ENCODE data around the gene PIP5K1B. TPM values are rescaled to one million over a fixed set of nuclear protein-coding genes. Genes with fewer than 3 reads are reported as not detected.

PIP5K1B gene
- polyA plus RNA-seq, 1 donor (not counting 4 experiments of a cell fraction or from before 2014, with no cell fraction given): not detected

DNA sequence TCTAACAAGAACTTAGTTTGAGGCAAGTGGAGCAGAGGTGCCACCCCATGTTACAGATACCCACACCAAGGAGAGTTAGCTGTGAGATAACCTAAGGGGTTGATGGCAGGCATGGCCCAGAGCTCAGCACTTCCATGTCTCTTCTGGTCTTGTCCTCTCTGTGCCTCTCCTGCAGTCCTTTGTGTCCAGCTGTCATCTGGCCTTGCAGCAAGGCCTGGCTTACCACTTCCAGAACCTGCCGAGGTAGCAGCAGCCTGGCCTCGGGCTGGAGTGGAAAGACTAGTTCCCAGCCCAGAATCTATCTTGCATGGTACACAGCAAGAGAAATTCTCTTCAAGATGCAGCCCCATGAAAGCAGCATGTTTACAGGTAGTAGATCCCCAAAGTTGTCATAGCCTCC lies 41.5 kb downstream of the PIP5K1B start:
- Histone ChIP-seq H3K4me1 (ENCODE audit: control insufficient read depth, extremely low read depth, insufficient read depth, low read length) (peaks cover 4% of the 10 kb centered on the region), H4K20me1 (ENCODE audit: control insufficient read depth, extremely low read depth, insufficient read depth, low read length) (no peaks in the 10 kb centered on the region), H3K36me3 (ENCODE audit: control insufficient read depth in 2 of 2, extremely low read depth in 1 of 2, insufficient read depth in 2 of 2, low read length in 2 of 2) (no peaks in the 10 kb centered on the region), H3K79me2 (ENCODE audit: control insufficient read depth, insufficient read depth, low read length) (no peaks in the 10 kb centered on the region), H3K9ac (ENCODE audit: control insufficient read depth, extremely low read depth, insufficient read depth, low read length) (no peak overlapping the region), H3K4me3 (ENCODE audit: control insufficient read depth in 2 of 3, extremely low read depth in 1 of 3, insufficient read depth in 2 of 3, low read depth in 1 of 3, low read length in 3 of 3) (no peak overlapping the region), H3K9me1 (ENCODE audit: control insufficient read depth, extremely low read depth, insufficient read depth, low read length) (no peaks in the 10 kb centered on the region), H3K9me3 (ENCODE audit: control insufficient read depth, low read depth, low read length) (no peaks in the 10 kb centered on the region), H3K27me3 (ENCODE audit: control insufficient read depth, extremely low read depth, insufficient read depth, low read length) (no peaks in the 10 kb centered on the region), H3K27ac (ENCODE audit: control insufficient read depth, insufficient read depth, low read length) (no peak overlapping the region), H2AFZ (ENCODE audit: control insufficient read depth, low read length) (peak overlapping the region; percentile 2), H3K4me2 (ENCODE audit: control insufficient read depth, extremely low read depth, insufficient read depth, low read depth, low read length) (peak overlapping the region; percentile 47)
- dilution Hi-C loops (cut with MboI; ENCODE audit: extremely low pct_ligation_motif_present, low sequenced_read_pairs): no loop called here
- TF ChIP-seq, protein P1, sequence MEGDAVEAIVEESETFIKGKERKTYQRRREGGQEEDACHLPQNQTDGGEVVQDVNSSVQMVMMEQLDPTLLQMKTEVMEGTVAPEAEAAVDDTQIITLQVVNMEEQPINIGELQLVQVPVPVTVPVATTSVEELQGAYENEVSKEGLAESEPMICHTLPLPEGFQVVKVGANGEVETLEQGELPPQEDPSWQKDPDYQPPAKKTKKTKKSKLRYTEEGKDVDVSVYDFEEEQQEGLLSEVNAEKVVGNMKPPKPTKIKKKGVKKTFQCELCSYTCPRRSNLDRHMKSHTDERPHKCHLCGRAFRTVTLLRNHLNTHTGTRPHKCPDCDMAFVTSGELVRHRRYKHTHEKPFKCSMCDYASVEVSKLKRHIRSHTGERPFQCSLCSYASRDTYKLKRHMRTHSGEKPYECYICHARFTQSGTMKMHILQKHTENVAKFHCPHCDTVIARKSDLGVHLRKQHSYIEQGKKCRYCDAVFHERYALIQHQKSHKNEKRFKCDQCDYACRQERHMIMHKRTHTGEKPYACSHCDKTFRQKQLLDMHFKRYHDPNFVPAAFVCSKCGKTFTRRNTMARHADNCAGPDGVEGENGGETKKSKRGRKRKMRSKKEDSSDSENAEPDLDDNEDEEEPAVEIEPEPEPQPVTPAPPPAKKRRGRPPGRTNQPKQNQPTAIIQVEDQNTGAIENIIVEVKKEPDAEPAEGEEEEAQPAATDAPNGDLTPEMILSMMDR (optimal IDR thresholded peaks at IDR 0.05 in 1 of 3, IDR thresholded peaks at IDR 0.05 in 1 of 3, conservative IDR thresholded peaks at IDR 0.05 in 1 of 3; ENCODE audit: extremely low read depth in 1 of 3, insufficient read depth in 2 of 3, low read length in 3 of 3): no peak
- TF ChIP-seq EZH2 (IDR thresholded peaks at IDR 0.05; ENCODE audit: low read length): no peak
- FAIRE-seq (no peak), DNase-seq (ENCODE audit: low read depth, low spot score) (no peak)

DNA sequence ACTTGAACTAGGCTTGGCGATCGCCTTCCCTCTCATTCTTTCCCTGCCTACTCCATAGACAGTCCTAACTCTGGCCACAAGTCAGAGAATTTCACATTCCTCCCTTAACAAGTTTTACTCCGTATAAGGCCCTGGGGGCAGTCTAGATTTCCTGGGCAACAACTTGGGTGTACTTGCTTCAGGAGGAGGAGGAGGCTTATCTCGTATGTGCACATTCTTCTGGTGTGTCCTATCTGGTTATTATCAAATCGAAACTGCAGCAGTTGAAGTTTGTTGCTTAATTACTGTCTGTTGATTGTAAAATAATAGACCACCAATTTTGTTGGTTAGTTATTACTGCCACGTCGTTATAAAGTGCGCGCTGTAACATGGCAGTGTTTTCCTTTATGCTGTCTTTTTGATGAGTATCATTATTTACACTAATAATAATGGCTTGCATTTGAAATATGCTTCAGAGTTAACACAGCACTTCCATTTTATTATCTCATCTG lies 42.0 kb downstream of the PIP5K1B start:
- peaks cover 4% of the 10 kb centered on the region for H3K4me1 ChIP-seq (ENCODE audit: control insufficient read depth, extremely low read depth, insufficient read depth, low read length)
- H3K36me3 ChIP-seq (ENCODE audit: control insufficient read depth in 2 of 2, extremely low read depth in 1 of 2, insufficient read depth in 2 of 2, low read length in 2 of 2): no peaks in the 10 kb centered on the region
- TF ChIP-seq, protein P1 (optimal IDR thresholded peaks at IDR 0.05 in 1 of 3, IDR thresholded peaks at IDR 0.05 in 1 of 3, conservative IDR thresholded peaks at IDR 0.05 in 1 of 3; ENCODE audit: extremely low read depth in 1 of 3, insufficient read depth in 2 of 3, low read length in 3 of 3): no peak
- TF ChIP-seq EZH2 (IDR thresholded peaks at IDR 0.05; ENCODE audit: low read length): no peak
- peak; percentile 9 for DNase-seq (ENCODE audit: low read depth, low spot score)
- H3K27ac ChIP-seq (ENCODE audit: control insufficient read depth, insufficient read depth, low read length): no peak overlapping the region
- H4K20me1 ChIP-seq (ENCODE audit: control insufficient read depth, extremely low read depth, insufficient read depth, low read length): no peaks in the 10 kb centered on the region
- no peak overlapping the region for H3K9ac ChIP-seq (ENCODE audit: control insufficient read depth, extremely low read depth, insufficient read depth, low read length)
- H3K4me3 ChIP-seq (ENCODE audit: control insufficient read depth in 2 of 3, extremely low read depth in 1 of 3, insufficient read depth in 2 of 3, low read depth in 1 of 3, low read length in 3 of 3): no peak overlapping the region
- no peaks in the 10 kb centered on the region for H3K27me3 ChIP-seq (ENCODE audit: control insufficient read depth, extremely low read depth, insufficient read depth, low read length)
- H3K79me2 ChIP-seq (ENCODE audit: control insufficient read depth, insufficient read depth, low read length): no peaks in the 10 kb centered on the region
- dilution Hi-C loops (cut with MboI; ENCODE audit: extremely low pct_ligation_motif_present, low sequenced_read_pairs): no loop called here
- no peak for FAIRE-seq
- no peaks in the 10 kb centered on the region for H3K9me3 ChIP-seq (ENCODE audit: control insufficient read depth, low read depth, low read length)
- peak overlapping the region; percentile 2 for H2AFZ ChIP-seq (ENCODE audit: control insufficient read depth, low read length)
- H3K9me1 ChIP-seq (ENCODE audit: control insufficient read depth, extremely low read depth, insufficient read depth, low read length): no peaks in the 10 kb centered on the region
- H3K4me2 ChIP-seq (ENCODE audit: control insufficient read depth, extremely low read depth, insufficient read depth, low read depth, low read length): peak overlapping the region; percentile 47
